Measurements from ENCODE around the gene TAS1R3. TPM values are rescaled to one million over a fixed set of nuclear protein-coding genes. Genes with fewer than 3 reads are reported as not detected.
A peak's percentile ranks its signal among the peaks of the same experiment; 100 is the strongest.

Gene TAS1R3
- total RNA-seq, 1 experiment from 2014 or later, result 0.22 TPM

GRCh38 chr1:1332031-1332755 lies 1.1 kb downstream of the TAS1R3 start:
- CTCF ChIA-PET, result interaction anchor here (1.0 kb wide), 1 partner anchor 42 kb away, joined by 3 read pairs; no protein-coding TSS in a partner anchor
- ATAC-seq (no peak), DNase-seq (ENCODE audit: low spot score) (no peak)
- TF ChIP-seq ZNF232 (CRISPR knock-in tag; IDR thresholded peaks at IDR 0.05) (no peak), JUN (CRISPR knock-in tag; IDR thresholded peaks at IDR 0.05) (no peak), USF1 (CRISPR knock-in tag; IDR thresholded peaks at IDR 0.05) (no peak), TP53 (CRISPR knock-in tag; IDR thresholded peaks at IDR 0.05) (no peak), GABPB1 (CRISPR knock-in tag; IDR thresholded peaks at IDR 0.05) (no peak), SMAD3 (CRISPR knock-in tag; IDR thresholded peaks at IDR 0.05; ENCODE audit: borderline replicate concordance) (no peak), GTF2I (CRISPR knock-in tag; conservative IDR thresholded peaks at IDR 0.05) (no peak), CTCF (IDR thresholded peaks at IDR 0.05) (no peak)
- no peaks in the 10 kb centered on the region for H3K36me3 Mint-ChIP-seq
- no peak overlapping the region for H3K27ac Mint-ChIP-seq
- peaks cover 4% of the 10 kb centered on the region for H3K9me3 Mint-ChIP-seq
- no peaks in the 10 kb centered on the region for H3K4me1 Mint-ChIP-seq
- no peak overlapping the region for H3K4me3 Mint-ChIP-seq
- POLR2A ChIA-PET, result interaction anchor here (0.5 to 2.0 kb wide), 3 partner anchors 11 to 193 kb away, joined by 3 to 5 read pairs (median 4); no protein-coding TSS in a partner anchor
- no peaks in the 10 kb centered on the region for H3K27me3 Mint-ChIP-seq (ENCODE audit: low read depth)

GRCh38 chr1:1332774-1333480 lies 1.8 kb downstream of the TAS1R3 start:
- no peak overlapping the region for H3K27ac Mint-ChIP-seq
- ChIA-PET POLR2A (interaction anchor here (2.0 kb wide), 1 partner anchor 17 kb away, joined by 5 read pairs; no protein-coding TSS in a partner anchor), CTCF (interaction anchor here (0.7 kb wide), 1 partner anchor 33 kb away, joined by 4 read pairs; no protein-coding TSS in a partner anchor)
- no peak overlapping the region for H3K4me3 Mint-ChIP-seq
- ATAC-seq (no peak), DNase-seq (ENCODE audit: low spot score) (no peak)
- H3K9me3 Mint-ChIP-seq, result peaks cover 4% of the 10 kb centered on the region
- TF ChIP-seq MYBL2 (CRISPR knock-in tag; IDR thresholded peaks at IDR 0.05) (0 out of 2 replicates have a peak, but pooled peaks have one; percentile 10), ZNF532 (CRISPR knock-in tag; IDR thresholded peaks at IDR 0.05; ENCODE audit: borderline replicate concordance) (no peak), ZNF121 (CRISPR knock-in tag; IDR thresholded peaks at IDR 0.05) (no peak), ZNF317 (CRISPR knock-in tag; IDR thresholded peaks at IDR 0.05; ENCODE audit: borderline replicate concordance, low read depth) (no peak), JAZF1 (CRISPR knock-in tag; IDR thresholded peaks at IDR 0.05) (no peak), E2F4 (CRISPR knock-in tag; IDR thresholded peaks at IDR 0.05; ENCODE audit: borderline replicate concordance, low read depth) (no peak), ATF6 (CRISPR knock-in tag; IDR thresholded peaks at IDR 0.05) (no peak), FOXP1 (CRISPR knock-in tag; IDR thresholded peaks at IDR 0.05; ENCODE audit: borderline replicate concordance) (0 out of 2 replicates have a peak, but pooled peaks have one; percentile 13)
- no peaks in the 10 kb centered on the region for H3K36me3 Mint-ChIP-seq
- H3K4me1 Mint-ChIP-seq, result no peaks in the 10 kb centered on the region
- H3K27me3 Mint-ChIP-seq (ENCODE audit: low read depth), result no peaks in the 10 kb centered on the region

All from WTC11 (cell line).